Activated CD8-positive, alpha-beta memory T cell treated with anti-CD3 and anti-CD28 coated beads, Interleukin-2, amount 50 U/mL, for 1 hour (primary cell): ENCODE measurements around the gene C5.
"Not testable (repeated sequence)": the region's sequence is repeated elsewhere in the genome, so short reads cannot be mapped to it uniquely, and the experiment has no call there.

Source experiments
- DNase-seq: peaks from one replicate; pipeline ENCODE4 v3.0.0-alpha.2; 2020; ENCODE audit errors: extremely low read depth

Gene C5

DNA sequence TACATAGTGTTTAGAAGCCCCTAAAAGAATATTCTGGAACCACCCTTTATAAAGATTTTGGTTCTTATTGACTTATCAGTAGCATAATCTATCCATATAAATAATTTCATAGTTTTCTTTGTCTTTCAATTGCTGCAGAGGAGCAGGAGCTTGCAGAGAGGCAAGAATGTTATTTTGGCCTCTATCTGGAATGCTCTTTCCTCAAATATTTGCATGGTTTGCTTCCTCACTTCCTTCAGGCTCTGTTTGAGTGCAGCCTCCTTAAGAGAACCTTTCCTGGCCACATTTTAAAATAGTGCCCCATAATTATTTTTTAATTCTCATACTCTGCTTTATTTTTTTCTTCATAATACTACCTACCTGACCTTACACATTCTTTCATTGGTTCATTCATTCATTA lies 1.5 kb downstream of the C5 start:
- DNase-seq: no peak

DNA sequence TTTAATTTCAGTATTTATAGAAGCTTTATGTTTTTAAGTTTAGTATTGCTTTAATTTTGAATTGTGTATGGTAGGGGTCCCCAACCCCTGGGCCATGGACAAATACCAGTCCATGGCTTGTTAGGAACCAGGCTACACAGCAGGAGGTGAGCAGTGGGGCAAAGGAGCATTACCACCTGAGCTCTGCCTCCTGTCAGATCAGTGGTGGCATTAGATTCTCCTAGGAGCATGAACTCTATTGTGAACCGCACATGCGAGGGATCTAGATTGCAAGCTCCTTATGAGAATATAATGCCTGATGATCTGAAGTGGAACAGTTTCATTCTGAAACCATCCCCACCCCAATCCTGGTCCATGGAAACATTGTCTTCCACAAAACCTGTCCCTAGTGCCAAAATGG lies 1.9 kb downstream of the C5 start:
- DNase-seq: no peak

DNA sequence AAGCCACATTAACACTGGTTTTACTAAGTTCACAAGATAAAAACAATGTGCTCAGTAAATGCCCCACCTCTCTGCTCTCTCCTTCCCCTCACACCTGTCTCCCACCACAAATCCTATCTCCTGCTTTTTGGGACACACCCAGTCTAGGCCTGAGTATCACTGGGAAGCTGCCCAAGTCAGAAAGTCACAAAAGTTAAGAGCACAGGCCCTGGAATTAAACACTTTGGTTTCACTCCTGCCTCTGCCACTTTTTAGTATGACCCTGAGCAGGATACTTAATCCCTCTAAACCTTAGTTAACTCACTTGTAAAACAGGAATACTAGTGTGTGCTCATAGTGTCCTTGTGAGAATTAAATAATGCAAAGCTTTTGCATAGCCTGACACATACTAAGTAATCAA lies 11.3 kb downstream of the C5 start:
- DNase-seq: no peak

DNA sequence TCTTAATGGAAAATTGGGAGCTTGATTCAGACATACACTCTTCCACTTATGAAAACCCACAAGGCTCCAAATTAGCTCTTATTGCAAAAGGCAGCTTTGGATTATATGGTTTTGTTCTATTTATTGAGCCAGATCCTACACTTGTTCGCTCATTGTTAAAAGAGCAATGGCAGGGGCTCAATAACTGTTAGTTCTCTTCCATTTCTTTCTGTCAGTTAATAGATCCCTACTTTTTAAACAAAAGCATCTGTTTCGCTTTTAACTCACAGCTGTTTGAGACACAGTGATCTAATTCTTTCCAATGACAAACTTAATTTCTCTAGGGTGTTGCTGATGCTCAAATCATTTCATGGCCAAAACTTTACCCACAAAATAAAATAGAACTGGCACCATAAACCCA lies 11.7 kb downstream of the C5 start:
- no peak for DNase-seq

DNA sequence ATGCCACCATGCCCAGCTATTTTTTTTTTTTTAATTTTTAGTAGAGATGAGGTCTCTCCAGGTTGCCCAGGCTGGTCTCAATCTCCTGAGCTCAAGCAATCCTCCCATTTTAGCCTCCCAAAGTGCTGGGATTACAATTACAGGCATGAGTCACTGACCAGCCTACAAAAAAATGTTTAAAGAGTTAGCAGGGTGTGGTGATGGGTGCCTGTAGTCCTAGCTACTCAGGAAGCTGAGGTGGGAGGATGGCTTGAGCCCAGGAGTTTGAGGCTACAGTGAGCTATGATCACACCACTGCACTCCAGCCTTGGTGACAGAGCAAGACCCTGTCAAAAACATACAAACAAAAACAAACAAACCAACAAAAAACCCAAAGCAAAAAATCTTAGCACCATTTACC lies 14.4 kb downstream of the C5 start:
- DNase-seq: not testable (repeated sequence)

DNA sequence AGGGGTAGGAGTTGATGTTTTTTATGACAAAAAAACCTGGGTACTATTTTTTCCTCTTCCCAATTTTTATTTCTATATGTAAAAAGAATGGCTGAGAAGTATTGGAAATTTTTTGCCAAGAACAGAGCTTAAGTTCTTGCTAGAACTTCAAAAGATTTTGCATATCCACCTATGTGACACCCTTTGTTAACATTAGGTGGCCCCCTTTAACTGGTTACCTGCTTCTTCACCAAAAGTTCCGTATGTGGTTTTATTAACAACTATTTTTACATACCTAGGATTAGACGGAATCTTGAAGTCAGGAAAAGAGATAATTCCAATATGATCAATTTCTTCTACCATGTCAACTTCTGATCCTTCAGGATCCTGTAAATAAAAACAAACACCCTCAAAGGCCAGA lies 15.5 kb downstream of the C5 start:
- no peak for DNase-seq

DNA sequence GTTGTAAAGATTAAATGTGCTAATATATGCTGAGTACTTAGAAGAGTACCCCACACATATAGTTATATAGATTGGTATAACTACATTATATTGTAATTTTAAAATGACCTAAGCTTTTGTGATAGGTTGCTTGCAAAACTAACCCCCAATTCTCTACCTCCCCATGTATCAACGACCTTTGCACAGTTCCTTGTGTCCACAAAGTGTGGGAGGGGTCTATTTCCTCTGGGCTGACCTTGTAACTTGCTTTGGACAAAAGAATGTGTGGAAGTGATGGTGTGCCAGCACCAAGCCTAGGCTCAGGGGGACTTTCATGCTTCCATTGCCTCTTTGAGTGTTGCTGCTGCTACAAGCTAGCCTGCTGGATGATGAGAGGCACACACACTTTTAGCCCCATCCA lies 20.6 kb downstream of the C5 start:
- DNase-seq: no peak

DNA sequence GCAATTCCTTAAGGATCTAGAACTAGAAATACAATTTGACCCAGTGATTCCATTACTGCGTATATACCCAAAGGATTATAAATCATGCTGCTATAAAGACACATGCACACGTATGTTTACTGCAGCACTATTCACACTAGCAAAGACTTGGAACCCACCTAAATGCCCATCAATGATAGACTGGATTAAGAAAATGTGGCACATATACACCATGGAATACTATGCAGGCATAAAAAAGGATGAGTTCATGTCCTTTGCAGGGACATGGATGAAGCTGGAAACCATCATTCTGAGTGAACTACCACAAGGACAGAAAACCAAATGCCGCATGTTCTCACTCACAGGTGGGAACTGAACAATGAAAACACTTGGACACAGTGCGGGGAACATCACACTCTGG lies 21.8 kb downstream of the C5 start:
- DNase-seq: not testable (repeated sequence)

DNA sequence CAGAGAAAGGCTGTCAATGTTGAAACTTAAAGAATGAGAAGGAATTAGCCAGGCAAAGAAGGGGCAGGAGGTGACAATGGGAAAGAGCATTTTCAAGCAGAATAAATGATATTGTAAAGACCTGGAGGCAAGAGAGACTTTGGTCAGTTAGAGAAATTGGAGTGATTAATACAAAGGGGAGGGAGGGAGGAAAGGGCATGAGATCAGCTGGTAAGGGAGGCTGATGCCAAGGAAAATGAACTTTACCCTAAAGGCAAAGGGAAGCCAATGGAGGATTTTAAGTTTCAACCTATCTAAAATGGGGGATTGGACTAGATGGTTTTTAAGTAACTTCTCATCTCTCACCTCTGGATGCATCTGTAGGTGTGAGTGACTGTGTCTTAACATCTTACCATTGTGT lies 23.3 kb downstream of the C5 start:
- DNase-seq: no peak

DNA sequence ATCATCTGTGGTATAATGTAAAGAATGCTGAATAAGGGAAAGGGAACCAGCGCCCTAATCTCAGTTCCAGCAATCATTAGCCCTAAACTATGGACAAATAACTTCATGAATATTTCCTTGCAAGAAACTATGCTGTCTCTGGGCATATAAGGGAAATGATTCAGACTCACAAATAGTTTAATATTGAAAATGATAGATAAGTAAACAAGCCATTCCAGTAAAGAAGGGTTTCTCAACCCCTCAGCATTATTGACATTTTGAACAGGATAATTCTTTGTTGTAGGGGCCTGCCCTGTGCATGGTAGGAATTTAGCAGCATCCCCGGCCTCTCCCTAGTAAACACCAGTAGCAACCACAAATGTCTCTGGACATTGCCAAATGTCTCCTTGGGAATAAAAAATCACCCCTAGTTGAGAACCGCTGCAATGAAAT lies 23.8 kb downstream of the C5 start:
- DNase-seq: no peak

DNA sequence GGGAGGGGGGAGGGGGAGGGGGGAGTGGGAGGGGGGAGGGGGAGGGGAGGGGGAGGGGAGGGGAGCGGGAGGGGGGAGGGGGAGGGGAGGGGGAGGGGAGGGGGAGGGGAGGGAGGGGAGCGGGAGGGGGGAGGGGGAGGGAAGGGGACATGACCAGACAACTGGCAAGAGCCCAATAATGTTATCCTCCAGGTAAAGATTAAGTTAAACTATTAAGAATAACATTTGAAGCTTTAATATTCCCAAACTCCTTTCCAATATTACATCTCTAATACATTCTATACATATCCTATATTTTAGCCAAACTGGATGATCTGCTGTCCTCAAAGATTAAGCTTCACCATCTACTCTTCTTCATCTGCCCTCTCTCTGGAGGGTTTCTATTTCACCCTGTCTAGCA lies 25.8 kb downstream of the C5 start:
- DNase-seq: no peak

DNA sequence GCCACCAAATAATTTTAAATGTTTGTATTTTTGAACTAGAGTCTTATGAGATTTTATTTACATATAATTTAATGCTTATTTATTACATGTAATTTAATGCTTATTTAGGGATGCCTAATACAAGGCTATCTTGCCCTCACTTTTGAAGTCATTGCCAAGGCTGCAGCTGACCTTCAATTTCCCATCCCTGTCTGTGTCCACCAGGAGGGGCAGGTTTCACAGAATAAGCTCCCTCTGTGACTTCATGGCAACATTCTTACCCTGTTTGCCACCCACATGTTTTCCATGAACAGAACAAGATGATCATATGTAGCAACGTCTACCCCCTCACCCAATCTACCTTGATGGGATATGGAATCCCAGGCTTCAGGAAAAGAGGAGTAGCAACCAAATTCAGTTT lies 27.0 kb downstream of the C5 start:
- DNase-seq: no peak

DNA sequence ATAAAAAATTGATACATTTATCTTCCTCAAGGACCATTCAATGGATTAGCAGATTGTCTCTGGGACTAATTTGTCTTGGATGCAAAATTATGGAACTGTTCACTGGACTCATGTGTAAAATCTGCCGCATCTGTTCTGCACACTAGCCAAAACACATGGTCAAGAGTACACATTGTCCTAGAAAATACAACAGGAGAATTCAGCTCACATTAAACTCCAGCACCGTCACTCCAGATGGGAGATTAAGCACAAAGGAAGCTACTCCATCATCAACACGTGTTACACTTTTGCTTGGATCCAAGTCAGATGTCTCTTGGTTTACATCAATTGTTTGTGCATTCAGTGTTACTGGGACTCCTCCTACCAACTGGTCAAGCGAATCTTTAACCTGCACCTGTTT lies 28.8 kb downstream of the C5 start:
- DNase-seq: no peak

DNA sequence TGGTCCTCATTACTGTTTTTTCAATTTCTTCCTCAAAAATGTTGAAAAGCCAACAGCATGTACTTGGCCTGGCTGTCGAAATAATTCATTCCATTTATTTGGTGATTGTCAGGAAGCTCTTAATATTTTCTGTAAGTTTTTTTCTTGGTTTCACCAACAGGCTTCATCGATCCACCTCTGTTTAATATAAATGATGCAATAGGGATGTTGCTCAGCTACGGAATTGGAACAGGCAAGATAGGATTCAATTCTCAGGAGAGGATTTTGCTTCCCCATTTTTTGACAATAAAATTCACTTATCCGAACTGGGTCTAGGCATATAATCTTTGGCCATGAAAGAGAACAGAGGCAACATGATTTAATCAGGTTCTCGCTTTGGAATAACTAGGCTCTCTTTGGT lies 30.8 kb downstream of the C5 start:
- DNase-seq: no peak

DNA sequence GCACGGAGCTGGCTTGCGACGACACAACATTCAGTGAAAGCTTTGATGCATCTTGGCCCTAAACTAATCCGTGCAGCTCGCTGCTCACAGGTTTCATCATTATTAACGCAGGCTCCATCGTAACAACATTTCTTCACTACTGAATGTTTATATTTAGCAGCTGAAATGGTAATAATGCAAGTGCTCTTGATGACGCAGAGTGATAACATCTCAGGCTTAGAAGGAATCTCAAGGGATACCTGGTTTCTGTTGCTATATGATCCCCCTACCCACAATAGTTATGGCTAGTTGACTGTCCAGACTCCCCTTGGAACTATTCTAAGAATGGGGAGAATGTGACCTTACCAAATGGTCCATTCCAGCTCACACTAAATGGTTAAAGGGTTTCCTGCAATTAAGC lies 36.2 kb downstream of the C5 start:
- no peak for DNase-seq

DNA sequence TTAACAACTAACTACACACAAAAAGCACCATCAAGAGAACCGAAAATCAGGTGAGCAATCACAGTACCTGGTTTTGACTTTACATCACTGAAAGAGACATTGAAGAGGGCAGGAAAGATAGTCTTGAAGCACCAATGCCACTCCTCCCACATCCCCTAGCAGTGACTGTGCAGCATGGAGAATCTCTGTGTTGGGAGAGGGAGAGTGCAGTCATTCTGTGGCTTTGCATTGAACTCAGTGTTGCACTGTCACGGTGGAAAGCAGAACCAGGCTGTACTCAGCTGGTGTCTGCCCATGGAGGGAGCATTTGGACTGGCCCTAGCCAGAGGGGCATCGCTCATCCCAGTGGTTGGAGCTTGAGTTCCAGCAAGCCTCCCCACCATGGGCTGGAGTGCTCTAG lies 40.4 kb downstream of the C5 start:
- no peak for DNase-seq

DNA sequence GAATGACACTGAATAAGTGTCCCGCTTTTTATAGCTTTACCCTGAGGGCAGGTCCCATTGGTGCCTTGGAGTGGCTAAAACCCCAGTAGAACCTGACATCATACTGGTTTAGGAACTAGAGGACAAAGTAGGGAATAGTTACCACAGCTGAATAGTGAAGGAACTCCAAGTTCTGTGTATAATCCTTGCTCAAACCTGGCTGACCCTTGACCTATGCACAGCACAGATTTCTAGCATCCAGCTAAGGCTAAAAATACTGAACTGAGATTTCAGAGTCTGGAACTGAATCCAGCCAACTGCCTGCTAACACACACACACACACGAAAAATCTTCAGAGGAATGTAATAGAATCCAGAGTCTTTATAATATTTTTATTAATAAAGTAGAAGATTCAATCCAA lies 50.8 kb downstream of the C5 start:
- DNase-seq: no peak

DNA sequence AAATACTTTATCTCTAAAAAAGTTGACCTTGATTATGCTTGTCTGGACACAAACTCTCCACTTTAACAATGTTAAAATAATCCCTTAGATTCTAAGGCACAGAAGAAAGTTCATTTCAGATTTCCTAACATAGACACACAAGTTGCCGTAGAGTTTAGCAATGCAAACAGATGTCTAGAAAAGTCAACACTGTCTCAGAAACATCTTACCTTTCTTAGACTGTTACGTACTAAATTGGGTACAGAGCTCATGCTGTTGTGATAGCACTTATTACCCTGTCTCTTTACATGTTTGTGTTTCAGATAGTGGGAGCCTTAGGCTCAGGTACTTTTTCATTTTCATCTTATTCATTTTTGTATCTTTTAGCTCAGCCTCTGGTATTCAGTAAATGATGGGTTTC lies 52.0 kb downstream of the C5 start:
- DNase-seq: no peak

DNA sequence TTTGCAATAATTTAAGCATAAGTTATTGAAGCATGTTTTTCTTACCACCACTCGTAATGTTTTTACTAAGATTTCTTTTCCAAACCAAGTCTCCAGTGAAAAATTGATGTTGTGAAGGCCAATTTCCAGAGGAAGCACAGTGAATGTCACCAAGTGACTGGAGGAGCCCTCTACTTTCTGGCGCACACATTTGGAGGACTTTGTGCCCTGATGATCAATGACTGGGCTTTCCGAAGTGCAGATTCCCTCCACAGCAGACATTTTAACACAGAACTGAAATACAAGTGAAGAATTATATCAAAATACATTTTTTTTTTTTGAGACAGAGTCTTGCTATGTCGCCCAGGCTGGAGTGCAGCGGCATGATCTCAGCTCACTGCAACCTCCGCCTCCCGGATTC lies 52.6 kb downstream of the C5 start:
- no peak for DNase-seq

DNA sequence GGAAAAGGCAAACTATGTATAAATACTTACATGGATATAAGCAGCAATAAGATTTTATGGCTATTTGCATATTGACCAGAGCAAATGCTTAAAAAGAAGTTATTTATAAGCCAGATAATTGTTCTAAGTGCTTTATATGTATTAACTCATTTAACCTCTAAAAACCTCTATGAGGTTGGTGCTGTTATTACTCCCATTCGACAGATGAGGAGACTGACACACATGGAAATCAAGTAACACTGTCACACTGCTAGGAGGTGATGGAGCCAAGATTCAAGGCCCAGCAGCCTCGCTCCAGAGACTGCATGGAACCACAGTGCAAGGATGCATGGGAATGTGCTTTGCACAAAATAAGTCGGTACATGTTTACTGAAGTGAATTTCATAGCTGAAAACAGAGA lies 53.7 kb downstream of the C5 start:
- DNase-seq: no peak

DNA sequence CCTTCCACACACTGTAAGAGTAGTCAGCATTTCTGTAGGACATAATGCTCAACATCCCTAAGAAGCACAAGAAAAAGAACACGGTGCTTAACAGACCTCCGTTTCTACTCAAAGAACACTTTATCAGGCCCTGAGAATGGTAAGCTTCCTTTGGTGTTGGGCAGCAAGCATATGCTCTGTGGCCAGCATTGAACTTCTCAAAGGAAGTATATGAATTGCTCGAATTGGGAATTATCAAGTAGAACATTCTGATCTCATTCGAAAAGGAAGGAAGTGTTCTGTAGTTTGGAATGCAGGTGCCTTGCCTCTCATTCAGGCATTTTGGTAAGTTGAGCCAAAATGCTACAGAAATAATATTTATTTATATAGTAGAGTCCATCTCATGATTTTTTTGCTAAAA lies 61.0 kb downstream of the C5 start:
- DNase-seq: no peak

DNA sequence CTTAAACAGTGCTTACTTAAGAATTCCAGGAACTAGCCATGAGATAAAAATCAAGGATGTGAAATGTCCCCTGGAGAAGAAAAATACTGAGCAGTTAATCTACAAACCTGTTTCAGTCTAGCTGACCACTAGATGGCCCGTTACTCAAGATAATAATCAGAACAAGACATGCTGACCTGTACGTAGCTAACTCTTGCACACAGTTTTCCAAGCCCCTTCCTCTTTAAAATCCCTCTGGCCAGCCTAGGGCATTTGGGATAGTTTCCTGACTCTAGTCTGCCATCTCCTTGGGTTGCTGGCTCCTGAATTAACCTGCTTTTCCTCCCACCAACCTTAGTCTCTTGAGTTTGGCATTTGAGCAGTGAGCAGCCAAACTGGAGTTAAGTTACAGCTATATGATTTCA lies 64.3 kb downstream of the C5 start:
- DNase-seq: no peak

DNA sequence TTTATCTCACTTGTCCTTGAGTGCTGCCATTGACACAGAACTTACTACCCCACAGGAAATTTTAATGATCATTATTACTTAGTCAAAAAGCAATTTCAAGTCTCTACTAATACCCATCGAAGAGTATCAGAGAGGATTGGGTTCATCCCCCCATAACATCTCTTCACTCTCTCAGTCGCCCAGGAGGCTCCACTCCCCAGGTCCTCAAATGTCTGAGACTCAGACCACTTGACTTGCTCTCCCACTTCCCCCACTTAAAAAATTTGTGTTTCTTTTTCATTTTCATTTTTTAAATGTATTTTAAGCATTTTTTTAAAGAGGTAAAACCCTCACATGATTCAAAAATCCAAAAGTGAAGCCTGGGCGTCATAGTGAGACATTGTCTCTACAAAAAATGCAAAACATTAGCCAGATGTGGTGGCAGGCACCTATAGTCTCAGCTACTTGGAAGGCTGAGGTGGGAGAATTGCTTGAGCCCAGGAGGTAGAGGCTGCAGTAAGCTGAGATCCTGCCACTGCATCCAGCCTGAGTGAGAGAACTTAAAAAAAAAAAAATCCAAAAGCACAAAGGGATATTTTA lies 66.7 kb downstream of the C5 start:
- DNase-seq: no peak

DNA sequence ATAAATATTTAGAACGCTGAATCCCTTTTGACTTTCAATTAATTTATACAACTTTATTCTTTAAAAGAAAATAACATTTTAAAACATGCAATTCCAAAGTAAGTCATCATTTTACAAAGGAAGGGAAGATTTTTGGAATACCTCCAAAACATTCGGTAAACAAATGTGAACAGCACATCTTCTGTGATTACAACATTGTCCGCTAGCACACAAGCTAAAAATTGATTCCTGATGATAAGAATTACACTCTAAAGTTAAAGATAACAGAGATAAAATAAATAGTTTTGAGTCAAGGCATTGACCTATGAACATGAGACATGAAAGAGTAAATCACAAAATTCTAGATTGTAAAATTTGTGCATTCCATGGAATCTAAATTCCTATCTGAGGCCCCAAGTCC lies 67.2 kb downstream of the C5 start:
- no peak for DNase-seq

DNA sequence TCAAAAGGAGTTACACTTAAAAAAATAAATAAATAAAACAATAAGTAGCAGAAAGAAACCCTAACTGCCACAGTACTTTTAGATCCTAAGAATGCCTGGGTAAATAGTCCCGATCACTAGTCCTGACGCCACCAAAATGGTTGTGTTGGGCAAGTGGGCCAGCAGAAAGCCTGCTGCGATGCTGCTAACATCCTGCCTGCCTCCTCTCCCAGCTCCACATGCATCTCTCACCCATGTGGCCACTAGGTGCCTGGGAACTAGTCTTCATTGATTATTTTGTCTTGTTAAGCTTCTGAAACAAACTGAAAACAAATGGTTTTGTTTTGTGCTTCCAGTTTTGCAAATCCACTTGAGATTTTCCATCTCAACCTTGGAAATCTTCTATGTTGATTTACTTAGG lies 69.1 kb downstream of the C5 start:
- DNase-seq: no peak
